Transverse colon (tissue), 4 donors: ENCODE measurements around the gene SCG2.

Source experiments
- CTCF ChIP-seq, 5 experiments: fragments of 200-600 bp in 3 of 5; fragments of 450-650 bp in 2 of 5; sonication (generic) in 3 of 5; IDR thresholded peaks; 1 replicate in 2 of 5; 2 replicates in 3 of 5; pipeline ENCODE4 v1.5.1; 2016 to 2017; ENCODE audit warnings: antibody characterized with exemption in 5 of 5, inconsistent platforms in 3 of 5, mild to moderate bottlenecking in 2 of 5, moderate library complexity in 1 of 5
- EP300 ChIP-seq: sonication (generic); formaldehyde crosslinking; IDR thresholded peaks from one replicate; pipeline ENCODE4 v1.6.1; 2017; ENCODE audit warnings: antibody characterized with exemption, low read depth
- POLR2A ChIP-seq: fragments of 450-650 bp; IDR thresholded peaks from one replicate; pipeline ENCODE4 v1.6.1; 2016; ENCODE audit warnings: antibody characterized with exemption, mild to moderate bottlenecking, moderate library complexity
- POLR2AphosphoS5 ChIP-seq, 3 donors: sonication (generic); formaldehyde crosslinking; IDR thresholded peaks; one replicate each; pipeline ENCODE4 v1.6.1; 2016; ENCODE audit warnings: antibody characterized with exemption in 3 of 3

DNA sequence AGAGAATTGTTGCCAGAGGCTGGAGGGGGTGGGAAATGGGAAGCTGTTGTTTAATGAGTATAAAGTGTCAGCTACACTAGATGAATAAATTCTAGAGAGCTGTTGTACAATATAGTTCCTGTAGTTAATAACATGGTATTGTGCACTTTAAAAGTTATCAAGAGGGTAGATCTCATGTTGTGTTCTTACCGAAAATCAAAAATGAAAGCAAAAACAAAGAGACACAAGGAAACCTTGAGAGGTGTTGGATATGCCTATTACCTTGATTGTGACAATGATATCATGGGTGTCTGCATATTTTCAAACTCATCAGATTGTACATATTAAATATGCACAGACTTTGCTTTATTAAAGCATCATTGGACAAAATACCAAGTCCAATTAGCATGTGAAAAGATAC, 43.2 kb downstream of the SCG2 start:
- TF ChIP-seq POLR2A = no peak
- TF ChIP-seq CTCF (IDR thresholded peaks at IDR 0.05) = no peak
- no peak for TF ChIP-seq EP300
- no peak for TF ChIP-seq POLR2AphosphoS5 (IDR thresholded peaks at IDR 0.05)
